ENCODE data around the gene SPATA3.
"Not testable (repeated sequence)": the region's sequence is repeated elsewhere in the genome, so short reads cannot be mapped to it uniquely, and the experiment has no call there.

The SPATA3 gene

DNA sequence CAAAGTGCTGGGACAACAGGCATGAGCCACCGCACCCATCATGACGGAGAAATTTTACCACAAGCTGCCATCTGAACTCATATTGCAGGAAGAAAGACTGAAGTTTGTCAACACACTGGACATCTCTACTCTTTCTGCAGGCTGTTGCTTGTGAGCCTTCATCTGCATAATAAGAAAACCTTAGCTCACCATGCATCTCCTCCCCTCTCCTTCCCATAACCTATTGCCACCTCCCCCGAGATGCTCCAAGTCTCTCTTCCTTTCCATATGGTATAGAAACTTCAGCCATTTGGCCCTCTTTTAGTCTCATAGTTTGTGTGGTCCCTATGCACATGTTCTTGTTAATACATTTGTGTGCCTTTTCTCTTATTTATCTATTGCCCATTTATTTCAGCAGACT lies 22.3 kb downstream of the SPATA3 start:
- H3K4me3 ChIP-seq (ENCODE audit: low read depth, low read length) = no peak overlapping the region
- DNase-seq (ENCODE audit: low read depth) = no peak
- TF ChIP-seq, protein P1, sequence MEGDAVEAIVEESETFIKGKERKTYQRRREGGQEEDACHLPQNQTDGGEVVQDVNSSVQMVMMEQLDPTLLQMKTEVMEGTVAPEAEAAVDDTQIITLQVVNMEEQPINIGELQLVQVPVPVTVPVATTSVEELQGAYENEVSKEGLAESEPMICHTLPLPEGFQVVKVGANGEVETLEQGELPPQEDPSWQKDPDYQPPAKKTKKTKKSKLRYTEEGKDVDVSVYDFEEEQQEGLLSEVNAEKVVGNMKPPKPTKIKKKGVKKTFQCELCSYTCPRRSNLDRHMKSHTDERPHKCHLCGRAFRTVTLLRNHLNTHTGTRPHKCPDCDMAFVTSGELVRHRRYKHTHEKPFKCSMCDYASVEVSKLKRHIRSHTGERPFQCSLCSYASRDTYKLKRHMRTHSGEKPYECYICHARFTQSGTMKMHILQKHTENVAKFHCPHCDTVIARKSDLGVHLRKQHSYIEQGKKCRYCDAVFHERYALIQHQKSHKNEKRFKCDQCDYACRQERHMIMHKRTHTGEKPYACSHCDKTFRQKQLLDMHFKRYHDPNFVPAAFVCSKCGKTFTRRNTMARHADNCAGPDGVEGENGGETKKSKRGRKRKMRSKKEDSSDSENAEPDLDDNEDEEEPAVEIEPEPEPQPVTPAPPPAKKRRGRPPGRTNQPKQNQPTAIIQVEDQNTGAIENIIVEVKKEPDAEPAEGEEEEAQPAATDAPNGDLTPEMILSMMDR (IDR thresholded peaks at IDR 0.05; ENCODE audit: low read depth, low read length, missing control alignments) = no peak

GRCh38 chr2:231025059-231025458 lies 29.1 kb downstream of the SPATA3 start:
- not testable (repeated sequence) for DNase-seq (ENCODE audit: low read depth); H3K4me3 ChIP-seq (ENCODE audit: low read depth, low read length)

- TF ChIP-seq, protein P1 (IDR thresholded peaks at IDR 0.05; ENCODE audit: low read depth, low read length, missing control alignments) = no peak
- H3K4me3 ChIP-seq (ENCODE audit: low read depth, low read length) = no peak overlapping the region
- no peak for DNase-seq (ENCODE audit: low read depth)
Observed at GRCh38 chr2:231028889-231029288, 33.0 kb downstream of the SPATA3 start.

- H3K4me3 ChIP-seq (ENCODE audit: low read depth, low read length) = no peak overlapping the region
- TF ChIP-seq, protein P1 (IDR thresholded peaks at IDR 0.05; ENCODE audit: low read depth, low read length, missing control alignments) = no peak
- DNase-seq (ENCODE audit: low read depth) = no peak
Observed at GRCh38 chr2:231029563-231029962, 33.6 kb downstream of the SPATA3 start.

- TF ChIP-seq, protein P1 (IDR thresholded peaks at IDR 0.05; ENCODE audit: low read depth, low read length, missing control alignments) = no peak
- no peak overlapping the region for H3K4me3 ChIP-seq (ENCODE audit: low read depth, low read length)
- no peak for DNase-seq (ENCODE audit: low read depth)
Observed at GRCh38 chr2:231030725-231031124, 34.8 kb downstream of the SPATA3 start.

GRCh38 chr2:231032575-231033140 lies 36.7 kb downstream of the SPATA3 start:
- TF ChIP-seq, protein P1 (IDR thresholded peaks at IDR 0.05; ENCODE audit: low read depth, low read length, missing control alignments) = no peak
- no peak overlapping the region for H3K4me3 ChIP-seq (ENCODE audit: low read depth, low read length)
- no peak for DNase-seq (ENCODE audit: low read depth)

DNA sequence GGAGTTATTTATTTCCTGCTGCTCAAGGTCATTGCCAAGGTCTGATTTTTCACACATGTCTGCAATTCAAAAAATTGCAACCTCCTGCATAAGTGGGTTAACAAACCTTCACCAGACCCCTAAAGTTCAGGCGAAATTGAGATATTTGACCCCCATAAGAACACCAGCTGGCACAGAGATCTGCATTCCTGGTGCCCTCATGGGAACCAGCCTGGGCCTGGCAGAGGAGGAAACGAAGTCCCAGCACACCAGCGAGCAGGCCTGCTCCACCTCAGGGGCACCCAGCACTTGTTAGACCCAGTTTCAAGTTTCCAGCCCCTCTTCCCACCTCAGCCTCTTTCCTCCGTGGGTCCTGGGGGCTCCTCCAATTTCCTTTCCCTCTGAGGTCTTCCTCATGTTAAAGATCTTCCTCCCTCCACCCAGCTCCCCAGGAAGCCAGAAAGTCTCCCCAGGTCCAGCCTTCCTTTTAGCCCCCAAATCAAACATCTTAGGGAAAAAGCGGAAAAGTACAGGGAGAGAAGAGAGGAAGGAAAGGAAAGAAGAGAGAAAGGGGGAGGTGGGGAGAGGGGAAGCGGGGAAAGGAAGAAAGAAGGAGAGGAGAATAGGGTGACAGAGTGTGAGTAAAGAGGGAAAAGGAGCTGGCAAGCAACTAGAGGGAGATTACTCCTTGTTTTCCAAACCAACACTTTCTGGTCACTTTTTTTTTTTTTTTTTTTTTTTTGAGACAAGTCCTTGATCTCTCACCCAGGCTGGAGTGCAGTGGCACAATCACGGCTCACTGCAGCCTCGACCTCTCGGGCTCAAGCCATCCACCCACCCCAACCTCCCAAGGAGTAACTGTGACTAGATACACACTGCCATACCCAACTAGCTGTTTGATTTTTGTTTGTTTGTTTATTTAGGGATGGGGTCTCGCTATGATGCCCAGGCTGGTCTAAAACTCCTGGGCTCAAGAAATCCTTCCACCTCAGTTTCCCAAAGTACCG lies 37.5 kb downstream of the SPATA3 start:
- TF ChIP-seq, protein P1 (IDR thresholded peaks at IDR 0.05; ENCODE audit: low read depth, low read length, missing control alignments) = no peak
- no peak overlapping the region for H3K4me3 ChIP-seq (ENCODE audit: low read depth, low read length)
- DNase-seq (ENCODE audit: low read depth) = no peak
